Kasumi-1 (cell line): ENCODE data around the gene TAF4.
"Not testable (repeated sequence)": the region's sequence is repeated elsewhere in the genome, so short reads cannot be mapped to it uniquely, and the experiment has no call there.

Experiments used
- DNase-seq, 2 experiments: peaks; one replicate each; lab custom pipeline; 2025; lab: John Stamatoyannopoulos, UW

TAF4 gene

DNA sequence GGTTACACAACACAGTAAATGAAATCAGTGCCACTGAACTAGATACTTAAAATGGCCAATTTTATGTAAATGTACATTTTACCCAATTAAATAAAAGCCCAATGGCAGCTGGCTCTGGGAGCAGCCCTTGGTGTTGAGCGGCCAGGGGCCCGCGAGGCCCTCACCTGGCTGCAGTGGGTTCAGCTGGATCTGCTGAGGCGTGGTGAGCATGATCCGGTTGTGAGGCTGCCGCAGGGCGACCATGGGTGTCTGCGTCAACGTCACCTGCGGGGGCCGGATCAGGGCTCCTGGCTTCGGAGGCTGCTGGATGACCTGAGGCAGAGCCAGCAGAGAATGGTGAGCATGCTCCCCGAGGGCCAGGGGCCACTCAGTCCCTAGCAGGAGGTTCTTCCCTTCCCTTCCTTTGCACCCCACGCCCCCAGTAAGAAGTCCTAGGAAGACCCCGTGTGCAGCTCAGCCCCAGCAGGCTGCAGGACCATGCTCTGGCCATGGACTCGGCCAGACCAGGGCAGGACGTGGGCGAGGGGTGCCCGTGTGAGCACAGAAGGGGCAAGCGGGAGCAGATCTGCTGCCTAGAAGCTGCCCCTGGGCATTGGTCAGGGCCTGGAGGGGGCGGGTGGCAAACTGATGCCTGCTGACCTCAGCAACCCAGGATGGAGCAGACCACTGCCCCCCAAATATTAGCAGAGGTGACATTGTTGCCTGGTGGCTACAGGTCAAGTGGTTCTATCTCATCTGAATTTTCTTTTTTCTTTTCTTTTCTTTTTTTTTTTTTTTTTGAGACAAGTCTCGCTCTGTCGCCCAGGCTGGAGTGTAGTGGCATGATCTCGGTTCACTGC is 61.9 kb downstream of the TAF4 start:
- DNase-seq: no peak

DNA sequence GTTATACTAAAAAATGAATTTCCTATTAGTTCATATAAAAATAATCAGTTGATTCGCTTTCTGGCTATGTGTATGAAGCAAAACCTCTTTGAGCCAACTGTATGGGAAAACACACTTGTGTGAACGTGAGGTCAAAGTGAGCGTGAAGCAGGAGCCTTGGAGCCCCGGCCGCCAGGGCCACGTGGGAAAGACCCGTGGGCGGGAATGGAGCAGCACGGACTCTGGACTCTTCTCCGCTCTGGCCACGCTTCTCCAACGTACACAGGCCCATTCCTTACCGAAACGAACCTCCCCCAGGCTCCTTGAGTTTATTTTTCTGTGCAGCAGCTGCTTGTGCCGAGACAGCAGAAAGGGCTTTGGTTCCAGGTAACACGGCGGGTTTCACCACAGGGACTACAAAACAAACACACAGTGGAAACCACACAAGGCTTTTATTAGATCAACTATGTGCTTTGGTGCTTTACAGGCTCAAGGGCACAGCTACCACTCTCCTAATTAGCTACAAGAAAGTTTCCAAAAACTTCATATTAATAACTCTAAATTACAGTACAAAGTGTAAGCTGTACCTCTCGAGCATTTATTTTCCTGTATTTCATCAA is 62.7 kb downstream of the TAF4 start:
- no peak for DNase-seq

DNA sequence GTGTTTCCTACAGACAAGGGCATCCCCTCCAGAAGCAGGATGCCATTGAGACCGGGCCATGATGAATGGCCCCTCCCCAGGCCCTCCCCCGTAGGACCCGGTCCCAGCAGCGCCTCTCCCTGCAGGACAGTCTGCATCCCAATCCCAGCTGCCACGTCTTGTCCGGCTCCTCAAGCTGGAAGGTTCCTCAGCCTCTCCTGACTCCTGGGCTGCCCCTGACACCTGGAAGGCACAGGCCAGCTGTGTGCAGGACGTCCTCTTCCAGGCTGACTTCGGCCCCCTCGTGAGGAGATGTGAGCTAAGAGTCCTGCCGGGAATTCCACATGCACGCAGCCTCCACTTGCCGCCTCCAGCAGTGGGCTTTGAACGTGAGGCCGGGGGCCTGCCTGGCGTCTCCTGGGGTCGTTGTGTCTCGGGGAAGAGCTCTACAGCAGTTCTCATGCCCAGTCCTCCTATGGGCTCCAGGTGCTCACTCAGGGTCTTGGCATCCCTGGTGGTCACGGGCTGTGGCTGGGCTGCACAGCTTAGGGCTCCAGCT is 64.4 kb downstream of the TAF4 start:
- no peak for DNase-seq

DNA sequence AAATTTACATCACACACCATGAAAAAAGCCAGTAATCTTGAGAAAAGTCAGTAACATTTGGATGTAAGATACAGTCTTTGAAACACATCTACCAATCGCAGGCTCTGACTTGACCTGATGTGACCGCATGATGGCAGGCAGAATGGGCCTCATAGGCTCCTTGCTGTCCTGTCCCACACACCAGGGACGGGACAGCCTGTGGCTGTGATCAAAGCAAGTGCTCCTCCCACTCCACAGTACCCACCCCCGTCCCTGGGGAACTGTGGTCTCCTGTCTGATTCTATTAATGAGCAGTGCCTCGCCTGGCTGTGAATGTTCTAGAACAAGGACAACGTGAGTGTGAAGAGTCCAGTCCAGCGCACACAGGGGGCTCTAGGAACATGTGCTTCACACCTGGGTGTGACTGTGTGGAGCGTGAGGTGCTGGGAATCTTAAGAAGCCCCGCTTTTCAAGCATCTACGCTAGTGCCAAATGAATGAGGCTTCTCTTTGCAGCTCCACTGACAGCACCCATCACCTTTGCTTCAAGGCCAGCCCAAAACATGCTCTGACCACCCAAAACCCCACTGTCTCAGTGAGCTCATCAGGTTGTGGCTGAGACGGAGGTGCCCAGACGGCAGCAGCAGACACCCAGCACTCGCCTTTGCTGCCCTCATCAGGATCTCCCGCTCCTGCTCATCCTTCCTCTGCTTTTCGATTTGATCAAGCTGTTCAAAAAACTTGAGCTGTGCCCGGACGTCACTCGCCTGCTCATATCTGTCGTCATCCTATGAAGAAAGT is 67.1 kb downstream of the TAF4 start:
- DNase-seq: no peak

DNA sequence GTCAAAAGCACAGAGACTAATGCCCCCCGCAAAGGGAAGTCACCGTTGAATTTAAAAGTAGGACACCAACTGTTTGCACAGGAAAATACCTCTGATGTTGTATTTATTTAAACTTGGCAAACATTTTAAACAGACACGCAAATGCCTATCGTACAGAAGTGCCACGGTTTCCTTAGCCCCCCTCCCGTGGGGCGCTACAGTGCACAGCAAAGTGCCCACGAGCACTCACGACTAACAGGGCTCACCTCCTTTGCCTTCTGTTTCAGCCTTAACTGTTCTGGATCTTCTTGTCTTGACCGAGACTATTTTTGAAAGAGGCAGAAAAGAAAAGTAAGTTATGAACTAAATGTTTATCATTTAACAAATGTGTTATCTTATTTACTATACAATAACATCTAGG is 67.8 kb downstream of the TAF4 start:
- DNase-seq: no peak

DNA sequence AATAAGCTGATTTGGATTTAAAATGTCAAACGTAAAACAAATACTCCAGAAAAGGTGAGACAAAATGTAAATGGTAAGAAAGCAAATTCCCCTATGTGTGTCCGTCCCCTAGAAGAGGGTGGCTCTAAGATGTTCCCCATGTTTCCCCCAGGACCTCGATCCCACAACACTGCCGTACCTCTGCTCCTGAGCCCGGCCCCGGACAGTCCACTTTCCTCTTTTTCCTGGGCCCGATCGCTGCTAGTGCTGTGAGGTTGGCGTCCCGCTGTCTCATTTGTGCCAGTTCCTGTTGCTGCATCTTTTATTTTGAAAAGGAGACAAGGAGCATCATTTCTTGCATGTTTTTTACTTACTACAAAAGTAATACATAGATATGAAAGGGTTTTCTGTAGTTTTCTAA is 68.3 kb downstream of the TAF4 start:
- DNase-seq: no peak

DNA sequence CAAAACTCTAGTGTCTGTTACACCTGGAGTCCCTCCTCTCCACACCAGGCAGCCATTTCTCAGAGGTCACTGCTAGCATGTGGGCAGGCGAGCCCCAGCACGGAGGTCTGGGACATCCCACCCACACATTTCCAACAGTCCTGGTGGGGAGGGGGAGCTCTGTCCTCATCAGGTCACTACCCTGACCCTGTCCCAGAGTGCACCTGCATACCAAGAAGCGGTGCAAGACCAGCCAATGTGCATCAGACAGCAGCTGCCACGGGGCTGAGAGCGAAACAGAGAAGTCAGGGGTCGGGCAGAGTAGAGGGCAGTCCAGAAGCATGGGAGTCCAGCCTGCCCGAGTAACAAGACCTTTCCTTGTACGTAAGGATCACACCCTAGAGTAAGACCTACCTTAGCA is 71.1 kb downstream of the TAF4 start:
- no peak for DNase-seq

DNA sequence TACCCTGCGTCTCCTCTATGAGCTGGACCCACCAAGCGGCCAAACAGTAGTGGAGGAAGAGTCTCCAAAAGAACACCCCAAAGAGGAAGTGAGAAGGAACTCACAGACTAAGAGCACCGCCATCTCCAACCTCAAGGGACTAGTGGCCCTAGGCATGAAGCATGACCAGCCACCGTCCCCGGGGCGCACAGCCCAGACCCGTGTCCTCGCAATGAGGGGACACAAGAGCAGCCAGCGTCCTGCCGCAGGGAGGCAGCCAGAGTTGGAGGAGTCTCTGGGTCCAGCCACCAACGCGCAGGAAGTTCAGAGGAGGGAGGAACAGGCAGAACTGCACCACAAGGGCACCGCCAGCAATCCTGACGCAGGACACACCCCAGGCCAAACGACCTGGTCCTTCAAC is 72.6 kb downstream of the TAF4 start:
- no peak for DNase-seq

DNA sequence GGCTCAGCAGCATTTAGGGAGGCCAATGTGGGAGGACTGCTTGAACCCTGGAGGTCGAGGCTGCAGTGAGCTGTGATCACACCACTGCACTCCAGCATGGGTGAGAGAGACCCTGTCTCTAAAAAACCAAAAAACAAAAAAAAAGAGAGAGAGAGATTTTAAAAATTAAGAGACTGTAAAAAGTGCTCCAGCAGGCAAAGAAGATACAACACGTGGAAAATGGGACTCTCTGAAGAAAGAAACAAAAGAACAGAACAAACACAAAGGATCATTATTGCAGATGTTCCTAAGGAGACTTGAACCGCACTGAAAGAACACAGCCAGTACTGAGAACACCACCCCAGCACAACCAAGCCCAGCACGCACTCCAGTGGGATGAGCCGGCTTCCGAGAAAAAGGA is 74.2 kb downstream of the TAF4 start:
- no peak for DNase-seq

DNA sequence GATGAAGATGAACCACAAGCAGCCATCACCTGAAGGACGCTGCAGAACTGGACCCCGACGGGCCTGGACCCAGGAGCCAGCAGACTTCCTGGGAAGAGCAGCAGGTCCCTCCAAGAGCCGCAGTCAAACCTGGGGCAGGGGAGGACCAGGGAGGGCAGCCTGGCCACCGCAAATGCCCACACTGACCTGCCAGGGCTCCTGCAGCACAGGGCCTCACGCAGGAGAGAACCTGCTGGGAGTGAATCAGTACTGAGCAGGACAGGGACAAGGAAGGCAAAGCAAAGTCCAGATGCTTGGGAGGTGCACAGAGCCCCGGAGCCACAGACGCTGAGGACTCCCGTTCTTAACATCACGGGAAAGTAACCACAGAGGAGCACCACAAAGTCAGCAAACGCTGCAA is 75.2 kb downstream of the TAF4 start:
- no peak for DNase-seq

DNA sequence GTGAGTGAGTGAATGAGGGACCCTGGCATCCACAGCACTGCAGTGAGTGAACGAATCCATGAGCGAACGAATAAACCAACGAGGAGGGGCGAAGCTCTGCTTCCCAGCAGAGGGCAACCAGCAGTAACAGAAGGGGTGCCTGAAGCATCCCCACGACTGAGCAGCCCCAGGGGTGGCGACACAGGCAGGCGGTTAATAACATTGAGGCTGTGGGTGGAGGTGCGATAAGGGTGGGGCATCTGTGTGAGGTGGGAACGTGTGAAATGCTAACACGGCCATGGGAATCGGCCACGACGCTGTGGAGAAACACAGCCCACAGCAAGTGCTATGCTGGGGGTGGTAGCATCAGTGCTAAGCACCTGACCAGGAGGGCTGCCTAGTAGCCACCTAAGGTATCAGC is 75.9 kb downstream of the TAF4 start:
- no peak for DNase-seq

DNA sequence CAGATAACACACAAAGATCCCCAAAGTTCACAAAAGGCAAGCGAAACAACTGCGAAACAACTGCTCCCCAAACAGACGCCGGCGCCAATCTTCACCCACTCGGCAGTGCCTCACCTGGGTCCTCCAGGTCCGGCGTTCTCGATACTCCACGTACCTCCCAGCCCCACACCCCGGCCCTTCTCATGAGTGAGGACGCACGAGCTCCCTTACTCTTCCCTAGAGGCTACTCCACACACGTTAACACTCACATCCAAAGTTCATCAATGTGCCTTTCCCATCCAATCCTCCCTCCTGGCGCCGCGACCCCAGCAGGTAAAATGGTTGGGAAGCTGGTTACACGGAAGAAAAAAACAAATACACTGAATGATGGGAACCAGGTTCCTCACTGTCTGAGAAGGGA is 77.0 kb downstream of the TAF4 start:
- no peak for DNase-seq

DNA sequence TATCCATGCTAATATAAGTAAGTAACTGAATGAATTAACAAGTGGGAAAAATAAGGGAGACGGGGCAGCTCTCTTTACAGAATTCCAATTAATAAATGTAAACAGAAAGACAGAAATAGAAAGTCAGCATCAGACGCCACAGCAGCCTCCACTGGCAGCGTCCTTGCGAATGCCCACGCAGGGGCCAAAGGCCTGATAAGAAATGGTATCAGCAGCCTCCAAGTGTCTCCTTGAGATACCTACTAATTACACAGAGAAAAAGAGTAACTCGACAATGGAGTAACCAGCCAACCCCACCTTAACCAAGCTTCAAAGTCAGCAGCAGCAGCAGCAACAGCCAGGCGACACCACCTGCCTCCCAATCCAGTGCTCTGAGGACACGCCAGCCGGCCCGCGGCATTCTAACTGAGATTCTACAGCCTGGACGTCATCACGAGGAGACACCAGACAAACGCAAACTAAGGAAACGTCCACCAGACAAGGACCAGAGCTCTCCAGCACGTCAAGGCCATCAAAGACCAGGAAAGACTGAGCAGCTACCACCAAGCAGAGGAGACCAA is 78.8 kb downstream of the TAF4 start:
- no peak for DNase-seq

DNA sequence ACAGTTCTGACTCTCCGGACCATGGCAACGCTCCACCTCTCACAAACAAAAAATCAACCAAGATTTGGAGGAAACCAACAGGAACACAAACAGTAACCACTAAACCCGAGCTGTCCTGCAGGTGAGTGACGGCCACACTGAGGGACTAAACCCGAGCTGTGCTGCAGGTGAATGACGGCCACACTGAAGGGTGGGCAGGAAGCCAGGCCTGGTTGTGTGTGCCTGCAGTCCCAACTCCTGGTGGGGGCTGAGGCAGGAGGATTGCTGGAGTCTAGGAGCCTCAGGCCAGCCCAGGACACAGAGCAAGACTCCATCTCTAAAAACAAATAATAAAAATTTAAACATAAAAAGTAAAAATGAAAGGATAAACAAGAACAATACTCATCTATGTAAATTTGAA is 80.6 kb downstream of the TAF4 start:
- no peak for DNase-seq

DNA sequence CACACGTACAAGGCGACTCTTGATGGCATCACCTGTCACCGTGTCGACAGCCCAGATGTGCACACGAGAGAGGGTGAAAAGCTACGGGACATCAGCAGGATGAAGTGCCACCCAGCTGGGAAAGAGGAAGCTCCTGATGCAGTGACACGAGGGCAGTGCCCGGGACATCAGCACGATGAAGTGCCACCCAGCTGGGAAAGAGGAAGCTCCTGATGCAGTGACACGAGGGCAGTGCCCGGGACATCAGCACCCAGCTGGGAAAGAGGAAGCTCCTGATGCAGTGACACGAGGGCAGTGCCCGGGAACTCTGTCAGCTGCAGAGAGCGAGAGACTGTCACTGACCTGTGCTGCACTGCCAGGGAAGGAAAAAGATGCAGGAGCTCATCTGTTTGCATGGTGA is 81.2 kb downstream of the TAF4 start:
- DNase-seq: not testable (repeated sequence)

DNA sequence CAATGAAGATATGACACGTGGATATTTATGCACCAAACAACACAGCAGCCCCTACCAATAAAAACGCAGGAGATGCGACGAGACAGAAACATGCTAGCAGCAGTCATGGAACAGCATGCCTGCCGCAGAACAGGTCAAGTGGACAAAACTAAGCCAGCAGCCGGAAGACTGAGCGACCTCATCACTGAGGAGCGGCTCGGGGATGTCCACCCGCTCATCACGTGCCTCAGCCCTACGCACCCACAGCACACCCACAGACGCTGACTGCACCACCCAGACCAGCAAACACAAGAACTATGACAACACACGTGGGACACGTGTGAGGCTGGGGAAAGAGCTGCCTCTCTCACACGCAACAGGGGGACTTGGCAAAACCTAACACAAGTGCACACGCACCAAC is 81.7 kb downstream of the TAF4 start:
- DNase-seq: no peak

DNA sequence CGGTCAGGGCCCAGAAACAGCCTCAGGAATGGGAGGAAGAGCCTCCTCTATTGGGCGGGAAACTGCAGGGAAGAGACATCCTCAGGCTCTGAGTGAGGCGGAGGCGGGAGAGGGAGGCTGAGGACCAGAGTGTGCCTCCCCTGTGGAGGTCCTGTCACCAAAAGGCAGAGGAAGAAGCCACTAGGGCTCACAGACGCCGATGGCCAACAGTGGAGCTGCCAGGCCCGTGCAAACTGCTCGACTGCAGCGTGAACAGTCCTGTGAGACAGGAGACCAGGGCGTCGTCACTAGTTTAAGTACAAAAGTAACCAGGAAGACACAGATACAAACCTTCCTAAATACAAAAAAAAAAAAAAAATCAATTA is 82.7 kb downstream of the TAF4 start:
- DNase-seq: no peak

DNA sequence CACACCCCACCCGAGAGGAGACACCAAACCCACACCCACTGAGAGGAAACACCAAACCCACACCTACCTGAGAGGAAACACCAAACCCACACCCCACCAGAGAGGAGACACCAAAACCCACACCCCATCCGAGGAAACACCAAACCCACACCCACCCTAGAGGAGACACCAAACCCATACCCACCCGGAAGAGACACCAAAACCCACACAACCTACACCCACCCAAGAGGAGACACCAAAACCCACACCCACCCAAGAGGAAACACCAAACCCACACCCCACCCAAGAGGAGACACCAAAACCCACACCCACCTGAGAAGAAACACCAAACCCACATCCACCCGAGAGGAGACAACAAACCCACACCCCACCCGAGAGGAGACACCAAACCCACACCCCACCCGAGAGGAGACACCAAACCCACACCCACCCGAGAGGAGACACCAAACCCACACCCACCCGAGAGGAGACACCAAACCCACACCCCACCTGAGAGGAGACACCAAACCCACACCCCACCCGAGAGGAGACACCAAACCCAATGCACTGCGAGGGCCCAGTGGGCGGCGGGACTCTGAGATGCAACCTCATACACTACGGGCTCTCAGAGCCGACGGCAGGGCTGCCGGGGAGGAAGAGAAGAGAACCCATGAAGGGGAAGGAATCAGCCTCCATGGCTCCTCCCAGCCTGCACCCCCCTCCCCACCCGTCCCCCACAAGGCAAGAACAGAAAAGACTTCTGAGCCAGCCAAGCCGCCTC is 83.3 kb downstream of the TAF4 start:
- no peak for DNase-seq

DNA sequence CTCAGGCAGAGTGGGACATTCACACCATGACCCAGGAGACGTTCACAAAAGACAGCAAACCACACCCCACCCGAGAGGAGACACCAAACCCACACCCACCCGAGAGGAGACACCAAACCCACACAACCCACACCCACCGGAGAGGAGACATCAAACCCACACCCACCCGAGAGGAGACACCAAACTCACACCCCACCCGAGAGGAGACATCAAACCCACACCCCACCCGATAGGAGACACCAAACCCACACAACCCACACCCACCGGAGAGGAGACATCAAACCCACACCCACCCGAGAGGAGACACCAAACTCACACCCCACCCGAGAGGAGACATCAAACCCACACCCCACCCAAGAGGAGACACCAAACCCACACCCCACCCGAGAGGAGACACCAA is 84.0 kb downstream of the TAF4 start:
- not testable (repeated sequence) for DNase-seq

DNA sequence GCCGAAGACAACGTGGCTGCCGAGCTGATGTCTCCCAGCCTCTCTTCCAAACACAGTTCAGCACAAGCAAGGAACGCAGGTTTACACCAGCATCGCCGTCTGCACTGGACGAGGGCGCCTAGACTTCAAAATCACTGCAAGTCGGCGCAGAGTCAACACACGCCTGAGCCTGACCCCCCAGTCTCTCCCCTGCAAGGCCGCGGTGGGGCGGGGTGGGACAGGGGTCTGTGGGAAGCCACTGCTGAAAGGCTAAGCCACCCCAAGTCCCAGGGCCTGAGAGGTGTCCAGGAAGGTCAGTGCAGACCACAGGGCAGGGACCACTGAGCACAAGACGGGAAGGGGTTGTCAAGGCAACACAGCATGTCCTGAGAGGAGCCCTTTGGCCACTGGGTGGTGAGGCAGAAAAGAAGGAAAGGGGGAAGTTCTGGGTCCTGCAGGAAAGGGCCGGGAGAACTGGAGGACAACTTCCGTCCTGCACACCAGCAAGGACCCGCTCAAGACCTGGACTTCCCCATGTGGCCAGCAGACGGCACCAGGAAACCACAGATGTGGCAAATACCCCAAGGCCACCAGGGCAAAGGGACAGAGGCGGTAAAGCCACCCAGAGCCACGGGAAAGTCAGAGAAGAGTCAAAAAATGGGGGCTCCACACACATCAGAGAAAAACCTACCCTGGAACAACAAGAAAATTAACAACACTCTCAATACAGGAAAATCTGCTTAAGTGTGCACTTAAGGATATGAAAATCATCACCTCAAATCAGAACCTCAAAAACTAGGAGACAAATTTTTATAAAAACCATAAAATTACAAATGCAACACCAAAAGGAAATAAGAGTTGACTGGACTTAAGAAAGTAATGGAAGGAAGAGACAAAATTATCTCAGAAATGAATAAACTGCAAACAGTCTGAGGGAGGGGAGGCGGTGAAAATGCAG is 84.8 kb downstream of the TAF4 start:
- DNase-seq: peak; percentile 48 to 57
